Epithelial cell of proximal tubule (primary cell): ENCODE data around the gene METTL16. TPM values are rescaled to one million over a fixed set of nuclear protein-coding genes. Genes with fewer than 3 reads are reported as not detected.

Experiments used
- DNase-seq: peaks from one replicate; pipeline ENCODE4 v3.0.0-alpha.2; 2011; ENCODE audit warnings: low read depth
- H3K4me3 ChIP-seq: 2 replicates; pipeline ENCODE4 v1.5.1; 2011; ENCODE audit warnings: low read depth, mild to moderate bottlenecking, low read length
- CTCF ChIP-seq: conservative IDR thresholded peaks from 2 replicates; pipeline ENCODE4 v1.5.1; 2012; ENCODE audit warnings: low read depth, mild to moderate bottlenecking, low read length
- total RNA-seq: library from RNA; depleted of rRNA; stranded (reverse); fragments of >200 nt; gene quantifications from 2 replicates; pipeline ENCODE4 v1.2.3, GENCODE V29; 2015

METTL16 gene
- total RNA-seq, 1 donor from 2014 or later = 18.0 TPM

- DNase-seq = no peak
- peak; percentile 93 for TF ChIP-seq CTCF
These were observed 95.5 kb downstream of the METTL16 start for GRCh38 chr17:2416010-2416734.

GRCh38 chr17:2415081-2415480 lies 96.6 kb downstream of the METTL16 start:
- H3K4me3 ChIP-seq = no peak overlapping the region
- no peak for DNase-seq
- no peak for TF ChIP-seq CTCF

More at GRCh38 chr17:2416010-2416734, 95.5 kb downstream of the METTL16 start:
- no peak overlapping the region for H3K4me3 ChIP-seq

GRCh38 chr17:2414446-2415064 lies 97.1 kb downstream of the METTL16 start:
- no peak for TF ChIP-seq CTCF

GRCh38 chr17:2412561-2413021 lies 99.1 kb downstream of the METTL16 start:
- TF ChIP-seq CTCF = peak; percentile 19
- no peak for DNase-seq
- no peak overlapping the region for H3K4me3 ChIP-seq

More at GRCh38 chr17:2414446-2415064, 97.1 kb downstream of the METTL16 start:
- H3K4me3 ChIP-seq = no peak overlapping the region
- no peak for DNase-seq

GRCh38 chr17:2410951-2411350 lies 100.7 kb downstream of the METTL16 start:
- TF ChIP-seq CTCF = no peak
- H3K4me3 ChIP-seq = no peak overlapping the region
- DNase-seq = no peak

- DNase-seq = no peak
- H3K4me3 ChIP-seq = no peak overlapping the region
- no peak for TF ChIP-seq CTCF
These were observed 104.5 kb downstream of the METTL16 start for GRCh38 chr17:2406903-2407790.
